Astrocyte (in vitro differentiated cells and primary cell): ENCODE results near the gene RB1. TPM values are rescaled to one million over a fixed set of nuclear protein-coding genes. Genes with fewer than 3 reads are reported as not detected.

ENCODE experiments used
- DNase-seq: peaks from one replicate; pipeline ENCODE4 v3.0.0-alpha.2; 2010; ENCODE audit warnings: low read depth
- FAIRE-seq: peaks from 2 replicates; lab custom pipeline; 2011; peaks lifted over from hg19 to GRCh38; lab: Jason Lieb, UNC
- H2AFZ ChIP-seq: 2 replicates; pipeline ENCODE4 v1.6.0; 2012; ENCODE audit warnings: low read depth, low read length, inconsistent platforms
- H3K27ac ChIP-seq: 2 replicates; pipeline ENCODE4 v1.5.1; 2011; ENCODE audit warnings: low read depth, low read length, inconsistent platforms
- H3K27me3 ChIP-seq: 2 replicates; pipeline ENCODE4 v1.6.0; 2011; ENCODE audit warnings: low read length, inconsistent platforms; ENCODE audit not compliant: insufficient read depth
- H3K36me3 ChIP-seq: 2 replicates; pipeline ENCODE4 v1.5.1; 2011; ENCODE audit warnings: low read length, inconsistent platforms; ENCODE audit not compliant: insufficient read depth
- H3K4me1 ChIP-seq: 2 replicates; pipeline ENCODE4 v1.5.1; 2011; ENCODE audit warnings: low read length, inconsistent platforms; ENCODE audit not compliant: insufficient read depth
- H3K4me2 ChIP-seq: 2 replicates; pipeline ENCODE4 v1.6.0; 2012; ENCODE audit warnings: low read length, inconsistent platforms
- H3K4me3 ChIP-seq: 2 replicates; pipeline ENCODE4 v1.5.1; 2011; ENCODE audit warnings: low read depth, mild to moderate bottlenecking, low read length, inconsistent platforms; ENCODE audit not compliant: insufficient read depth
- H3K79me2 ChIP-seq: 2 replicates; pipeline ENCODE4 v1.6.0; 2012; ENCODE audit warnings: mild to moderate bottlenecking, low read length, inconsistent platforms; ENCODE audit not compliant: insufficient read depth
- H3K9ac ChIP-seq: 2 replicates; pipeline ENCODE4 v1.6.0; 2012; ENCODE audit warnings: mild to moderate bottlenecking, low read length, inconsistent platforms
- H3K9me3 ChIP-seq: 2 replicates; pipeline ENCODE4 v1.5.1; 2012; ENCODE audit warnings: low read depth, mild to moderate bottlenecking, low read length, inconsistent platforms; ENCODE audit not compliant: insufficient read depth
- H4K20me1 ChIP-seq: 2 replicates; pipeline ENCODE4 v1.6.0; 2012; ENCODE audit warnings: low read length, inconsistent platforms; ENCODE audit not compliant: insufficient read depth
- H3K27ac Mint-ChIP-seq: one replicate; pipeline ENCODE4 v1.8.0; 2021; ENCODE audit warnings: mild to moderate bottlenecking, mixed read lengths; ENCODE audit not compliant: unreplicated experiment
- H3K27me3 Mint-ChIP-seq: one replicate; pipeline ENCODE4 v1.8.0; 2021; ENCODE audit warnings: low read depth, mixed read lengths; ENCODE audit not compliant: unreplicated experiment
- H3K36me3 Mint-ChIP-seq: one replicate; pipeline ENCODE4 v1.8.0; 2021; ENCODE audit warnings: low read depth, mixed read lengths; ENCODE audit not compliant: unreplicated experiment
- H3K4me1 Mint-ChIP-seq: one replicate; pipeline ENCODE4 v1.8.0; 2021; ENCODE audit warnings: low read depth, mixed read lengths; ENCODE audit not compliant: unreplicated experiment
- H3K4me3 Mint-ChIP-seq: one replicate; pipeline ENCODE4 v1.8.0; 2021; ENCODE audit warnings: mild to moderate bottlenecking, moderate library complexity, mixed read lengths; ENCODE audit not compliant: unreplicated experiment
- H3K9me3 Mint-ChIP-seq: one replicate; pipeline ENCODE4 v1.8.0; 2021; ENCODE audit warnings: mild to moderate bottlenecking, mixed read lengths; ENCODE audit not compliant: unreplicated experiment
- CTCF ChIP-seq: IDR thresholded peaks from 2 replicates; pipeline ENCODE4 v1.5.1; 2011; ENCODE audit warnings: low read depth, mild to moderate bottlenecking, inconsistent platforms, low read length, moderate library complexity; ENCODE audit not compliant: insufficient read depth
- EZH2 ChIP-seq: IDR thresholded peaks from 2 replicates; pipeline ENCODE4 v1.6.1; 2012; ENCODE audit warnings: mild to moderate bottlenecking, low read length, inconsistent platforms; ENCODE audit not compliant: insufficient read depth
- total RNA-seq: library from RNA; stranded (reverse); gene quantifications from 2 replicates; pipeline ENCODE4 v1.2.1, GENCODE V29; 2021

The RB1 gene
- total RNA-seq, 1 donor from 2014 or later, result 32.7 TPM

GRCh38 chr13:48476215-48476614 lies 172.7 kb downstream of the RB1 start:
- no peaks in the 10 kb centered on the region for H3K27me3 ChIP-seq
- no peak overlapping the region for H3K9ac ChIP-seq
- no peaks in the 10 kb centered on the region for H4K20me1 ChIP-seq
- H3K36me3 ChIP-seq, result no peaks in the 10 kb centered on the region
- H3K4me3 Mint-ChIP-seq, result no peak overlapping the region
- no peak overlapping the region for H3K4me2 ChIP-seq
- H3K4me1 ChIP-seq, result no peaks in the 10 kb centered on the region
- H3K9me3 Mint-ChIP-seq, result no peaks in the 10 kb centered on the region
- TF ChIP-seq EZH2 (no peak), CTCF (no peak)
- peaks cover 2% of the 10 kb centered on the region for H3K4me1 Mint-ChIP-seq
- no peak overlapping the region for H3K27ac Mint-ChIP-seq
- H3K27me3 Mint-ChIP-seq, result no peaks in the 10 kb centered on the region
- no peaks in the 10 kb centered on the region for H3K79me2 ChIP-seq
- DNase-seq (no peak), FAIRE-seq (no peak)
- H3K4me3 ChIP-seq, result no peak overlapping the region
- no peak overlapping the region for H2AFZ ChIP-seq
- no peaks in the 10 kb centered on the region for H3K9me3 ChIP-seq
- no peak overlapping the region for H3K27ac ChIP-seq
- peaks cover 7% of the 10 kb centered on the region for H3K36me3 Mint-ChIP-seq

DNA sequence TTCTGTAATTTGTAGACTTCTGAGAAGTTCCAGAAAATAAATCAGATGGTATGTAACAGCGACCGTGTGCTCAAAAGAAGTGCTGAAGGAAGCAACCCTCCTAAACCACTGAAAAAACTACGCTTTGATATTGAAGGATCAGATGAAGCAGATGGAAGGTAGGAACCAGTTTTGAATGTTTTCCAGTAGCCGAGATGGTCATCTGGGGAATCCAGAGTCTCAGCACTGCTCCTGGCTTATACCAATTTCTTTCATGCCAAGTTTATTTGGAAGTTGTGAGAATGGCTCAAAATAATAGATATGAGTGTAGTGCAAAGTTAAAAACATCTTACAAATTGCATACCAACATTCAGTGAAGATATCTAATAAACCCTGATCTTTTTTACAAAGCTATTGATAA lies 173.1 kb downstream of the RB1 start:
- Mint-ChIP-seq H3K27me3 (no peaks in the 10 kb centered on the region), H3K36me3 (peaks cover 4% of the 10 kb centered on the region), H3K27ac (no peak overlapping the region), H3K9me3 (no peaks in the 10 kb centered on the region), H3K4me1 (peaks cover 2% of the 10 kb centered on the region), H3K4me3 (no peak overlapping the region)
- Histone ChIP-seq H2AFZ (no peak overlapping the region), H3K79me2 (no peaks in the 10 kb centered on the region), H3K4me1 (no peaks in the 10 kb centered on the region), H3K36me3 (no peaks in the 10 kb centered on the region), H3K9ac (no peak overlapping the region), H3K27me3 (no peaks in the 10 kb centered on the region), H3K27ac (no peak overlapping the region), H3K4me3 (no peak overlapping the region), H3K4me2 (no peak overlapping the region), H4K20me1 (no peaks in the 10 kb centered on the region), H3K9me3 (no peaks in the 10 kb centered on the region)
- no peak for TF ChIP-seq EZH2
- TF ChIP-seq CTCF, result no peak
- peak; percentile 17 for FAIRE-seq
- no peak for DNase-seq

- FAIRE-seq (peak; percentile 73), DNase-seq (no peak)
Observed at GRCh38 chr13:48477191-48477855, 173.8 kb downstream of the RB1 start.

More at GRCh38 chr13:48477191-48477855, 173.8 kb downstream of the RB1 start:
- Histone ChIP-seq H3K9ac (no peak overlapping the region), H2AFZ (no peak overlapping the region), H3K4me3 (no peak overlapping the region), H3K27ac (no peak overlapping the region), H3K27me3 (no peaks in the 10 kb centered on the region), H3K4me2 (no peak overlapping the region), H4K20me1 (no peaks in the 10 kb centered on the region), H3K9me3 (no peaks in the 10 kb centered on the region), H3K36me3 (no peaks in the 10 kb centered on the region), H3K4me1 (no peaks in the 10 kb centered on the region), H3K79me2 (no peaks in the 10 kb centered on the region)
- no peak overlapping the region for H3K27ac Mint-ChIP-seq
- no peaks in the 10 kb centered on the region for H3K9me3 Mint-ChIP-seq
- peaks cover 1% of the 10 kb centered on the region for H3K36me3 Mint-ChIP-seq
- no peak overlapping the region for H3K4me3 Mint-ChIP-seq
- peaks cover 2% of the 10 kb centered on the region for H3K4me1 Mint-ChIP-seq
- no peaks in the 10 kb centered on the region for H3K27me3 Mint-ChIP-seq
- TF ChIP-seq CTCF (no peak), EZH2 (no peak)
